Loucy (cell line): ENCODE results near the gene RAPGEF1.

Experiments
- H2AFZ ChIP-seq: fragments of 200-600 bp; sonication (generic); 2 replicates; pipeline ENCODE4 v1.6.0; 2016; ENCODE audit warnings: antibody characterized with exemption, mild to moderate bottlenecking, low read length, moderate library complexity
- H3F3A ChIP-seq: fragments of 200-600 bp; 2 replicates; pipeline ENCODE4 v1.6.0; 2016; ENCODE audit warnings: antibody characterized with exemption, low read depth, mild to moderate bottlenecking
- H3K27me3 ChIP-seq: fragments of 200-600 bp; sonication (generic); 2 replicates; pipeline ENCODE4 v1.6.1; 2014; ENCODE audit warnings: low read length, mild to moderate bottlenecking; ENCODE audit not compliant: insufficient read depth, poor library complexity, severe bottlenecking
- H3K36me3 ChIP-seq: fragments of 200-600 bp; sonication (generic); 2 replicates; pipeline ENCODE4 v1.6.1; 2016; ENCODE audit warnings: low read length; ENCODE audit not compliant: insufficient read depth
- H3K4me1 ChIP-seq: fragments of 200-600 bp; sonication (generic); 2 replicates; pipeline ENCODE4 v1.5.1; 2014; ENCODE audit warnings: low read length, mild to moderate bottlenecking; ENCODE audit not compliant: insufficient read depth, poor library complexity, severe bottlenecking
- H3K4me2 ChIP-seq: fragments of 200-600 bp; sonication (generic); 2 replicates; pipeline ENCODE4 v1.6.0; 2014; ENCODE audit warnings: antibody characterized with exemption, low read length, low read depth, mild to moderate bottlenecking; ENCODE audit not compliant: poor library complexity, severe bottlenecking
- H3K4me3 ChIP-seq: fragments of 200-600 bp; sonication (generic); 2 replicates; pipeline ENCODE4 v1.5.1; 2014; ENCODE audit warnings: low read length, mild to moderate bottlenecking, mixed read lengths; ENCODE audit not compliant: poor library complexity, severe bottlenecking
- H3K79me2 ChIP-seq: fragments of 200-600 bp; sonication (generic); 2 replicates; pipeline ENCODE4 v1.6.1; 2014; ENCODE audit warnings: low read length; ENCODE audit not compliant: insufficient read depth
- H3K9ac ChIP-seq: fragments of 200-600 bp; sonication (generic); 2 replicates; pipeline ENCODE4 v1.6.0; 2014; ENCODE audit warnings: mild to moderate bottlenecking, low read depth, low read length, moderate library complexity; ENCODE audit not compliant: poor library complexity, severe bottlenecking
- H3K9me2 ChIP-seq: fragments of 200-600 bp; sonication (generic); replicated peaks from 2 replicates; pipeline ENCODE4 v1.6.1; 2016; ENCODE audit warnings: low read depth, low read length, mixed read lengths
- H3K9me3 ChIP-seq: fragments of 200-600 bp; sonication (generic); 2 replicates; pipeline ENCODE4 v1.6.1; 2014; ENCODE audit warnings: mild to moderate bottlenecking, antibody characterized with exemption, low read length, low read depth; ENCODE audit not compliant: insufficient read depth
- H4K20me1 ChIP-seq: fragments of 200-600 bp; sonication (generic); 2 replicates; pipeline ENCODE4 v1.6.0; 2014; ENCODE audit warnings: antibody characterized with exemption, low read length, mild to moderate bottlenecking; ENCODE audit not compliant: insufficient read depth, poor library complexity, severe bottlenecking
- CTCF ChIP-seq: fragments of 200-600 bp; sonication (generic); conservative IDR thresholded peaks from 2 replicates; pipeline ENCODE4 v1.5.1; 2014; ENCODE audit warnings: mild to moderate bottlenecking, antibody characterized with exemption, low read length
- EZH2phosphoT487 ChIP-seq: fragments of 200-600 bp; IDR thresholded peaks from 2 replicates; pipeline ENCODE4 v1.6.1; 2018; ENCODE audit warnings: antibody characterized with exemption, mild to moderate bottlenecking, moderate library complexity, borderline replicate concordance

RAPGEF1 gene

DNA sequence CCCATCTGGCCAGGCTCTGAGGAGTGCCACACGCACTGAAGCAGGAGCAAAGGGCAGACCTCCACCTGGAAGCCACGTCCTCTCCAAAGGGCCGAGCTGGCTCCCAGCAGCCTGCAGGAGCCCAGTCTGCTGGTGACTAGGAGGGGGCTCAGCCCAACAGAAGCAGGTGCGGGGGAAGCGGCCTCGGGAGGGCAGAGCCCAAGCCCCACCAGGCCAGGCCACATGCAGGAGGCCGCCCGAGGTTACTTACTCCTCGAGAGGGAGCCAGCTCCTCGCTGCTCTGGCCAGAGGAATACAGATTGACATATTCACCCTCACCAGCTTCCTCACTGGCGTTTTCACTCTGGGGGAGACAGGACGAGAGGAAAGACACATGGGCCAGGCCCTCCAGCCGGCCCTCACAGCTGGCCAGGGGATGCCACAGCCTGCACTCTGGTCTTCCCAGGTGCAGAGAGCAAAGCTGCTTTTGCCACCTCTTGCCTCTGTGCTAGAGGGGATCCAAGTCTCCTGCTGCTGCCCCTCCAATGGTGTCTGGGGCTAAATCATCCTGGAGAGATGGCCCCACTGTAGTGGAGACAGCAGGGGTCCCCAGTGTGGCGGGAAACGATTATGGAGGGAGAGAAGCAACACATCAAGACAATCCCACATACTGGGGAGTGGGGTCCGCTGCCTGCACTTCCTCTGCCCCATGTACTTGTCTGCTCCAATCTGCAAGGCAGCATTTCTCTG, 136.0 kb downstream of the RAPGEF1 start:
- Histone ChIP-seq H3K27me3 (no peaks in the 10 kb centered on the region), H3K9me3 (no peaks in the 10 kb centered on the region), H3K9me2 (no peaks in the 10 kb centered on the region), H3F3A (no peaks in the 10 kb centered on the region), H3K4me1 (no peaks in the 10 kb centered on the region), H3K4me2 (no peak overlapping the region), H3K9ac (no peak overlapping the region), H3K4me3 (no peak overlapping the region), H3K36me3 (peaks cover 12% of the 10 kb centered on the region; the same call in 1 of the 2 replicates), H4K20me1 (no peaks in the 10 kb centered on the region), H2AFZ (no peak overlapping the region), H3K79me2 (no peaks in the 10 kb centered on the region)
- no peak for TF ChIP-seq EZH2phosphoT487
- no peak for TF ChIP-seq CTCF

DNA sequence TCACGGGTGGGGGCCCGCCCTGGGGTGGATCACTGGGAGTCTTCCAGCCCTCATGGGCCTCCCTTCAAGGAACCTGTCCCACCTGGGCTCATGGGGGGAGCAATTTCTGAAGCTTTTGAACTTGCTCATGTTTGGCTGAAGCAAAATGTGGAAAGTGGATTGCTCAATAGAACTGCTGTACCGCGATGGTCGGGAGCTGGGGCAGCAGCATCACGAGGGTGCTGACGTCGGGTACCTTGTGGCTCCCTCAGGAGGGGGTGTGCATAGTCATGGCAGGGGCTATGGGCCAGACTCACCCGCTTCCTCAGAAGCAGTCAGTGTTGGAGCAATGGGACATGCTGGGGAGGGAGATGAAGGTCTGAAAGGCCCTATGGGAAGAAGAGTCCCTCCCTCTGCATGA, 136.7 kb downstream of the RAPGEF1 start:
- H3K79me2 ChIP-seq: no peaks in the 10 kb centered on the region
- TF ChIP-seq EZH2phosphoT487 (no peak), CTCF (no peak)
- H3K27me3 ChIP-seq: no peaks in the 10 kb centered on the region
- no peaks in the 10 kb centered on the region for H4K20me1 ChIP-seq
- H3K4me2 ChIP-seq: no peak overlapping the region
- H3K4me1 ChIP-seq: no peaks in the 10 kb centered on the region
- no peaks in the 10 kb centered on the region for H3K9me2 ChIP-seq
- no peak overlapping the region for H2AFZ ChIP-seq
- no peak overlapping the region for H3K9ac ChIP-seq
- H3K36me3 ChIP-seq: peaks cover 14% of the 10 kb centered on the region; the same call in 1 of the 2 replicates
- no peaks in the 10 kb centered on the region for H3F3A ChIP-seq
- H3K9me3 ChIP-seq: no peaks in the 10 kb centered on the region
- H3K4me3 ChIP-seq: no peak overlapping the region

- no peaks in the 10 kb centered on the region for H3K9me3 ChIP-seq
- H4K20me1 ChIP-seq: no peaks in the 10 kb centered on the region
- no peak overlapping the region for H3K4me2 ChIP-seq
- no peaks in the 10 kb centered on the region for H3K4me1 ChIP-seq
- TF ChIP-seq CTCF (no peak), EZH2phosphoT487 (no peak)
- H3K9ac ChIP-seq: no peak overlapping the region
- no peaks in the 10 kb centered on the region for H3K9me2 ChIP-seq
- no peak overlapping the region for H3K4me3 ChIP-seq
- no peak overlapping the region for H2AFZ ChIP-seq
- H3K36me3 ChIP-seq: peaks cover 27% of the 10 kb centered on the region; the same call in 1 of the 2 replicates
- H3K79me2 ChIP-seq: no peaks in the 10 kb centered on the region
- H3F3A ChIP-seq: no peaks in the 10 kb centered on the region
- no peaks in the 10 kb centered on the region for H3K27me3 ChIP-seq
These were observed 138.1 kb downstream of the RAPGEF1 start for GRCh38 chr9:131601683-131602181.
